ENCODE data around the gene ELK3.

The ELK3 gene

GRCh38 chr12:96237035-96237434 lies 42.9 kb downstream of the ELK3 start:
- DNase-seq, result no peak

- DNase-seq, result no peak
These were observed 43.4 kb downstream of the ELK3 start for GRCh38 chr12:96237465-96238077.

GRCh38 chr12:96238336-96239047 lies 44.3 kb downstream of the ELK3 start:
- DNase-seq, result no peak

- no peak for DNase-seq
These were observed 45.8 kb downstream of the ELK3 start for GRCh38 chr12:96239711-96240635.

- DNase-seq, result no peak
These were observed 46.5 kb downstream of the ELK3 start for GRCh38 chr12:96240656-96241055.

- no peak for DNase-seq
These were observed 47.3 kb downstream of the ELK3 start for GRCh38 chr12:96241431-96241830.

- DNase-seq, result no peak
These were observed 47.7 kb downstream of the ELK3 start for GRCh38 chr12:96241846-96242256.

GRCh38 chr12:96242597-96242996 lies 48.4 kb downstream of the ELK3 start:
- no peak for DNase-seq

- no peak for DNase-seq
These were observed 50.7 kb downstream of the ELK3 start for GRCh38 chr12:96244826-96245225.

- DNase-seq, result no peak
These were observed 52.8 kb downstream of the ELK3 start for GRCh38 chr12:96246926-96247505.

- no peak for DNase-seq
These were observed 53.4 kb downstream of the ELK3 start for GRCh38 chr12:96247563-96247962.

GRCh38 chr12:96248136-96248931 lies 54.2 kb downstream of the ELK3 start:
- no peak for DNase-seq

GRCh38 chr12:96249196-96250118 lies 55.3 kb downstream of the ELK3 start:
- DNase-seq, result no peak

GRCh38 chr12:96250119-96250685 lies 56.0 kb downstream of the ELK3 start:
- DNase-seq, result no peak

GRCh38 chr12:96255077-96255476 lies 60.9 kb downstream of the ELK3 start:
- DNase-seq, result no peak

- no peak for DNase-seq
These were observed 62.6 kb downstream of the ELK3 start for GRCh38 chr12:96256672-96257361.

- no peak for DNase-seq
These were observed 63.5 kb downstream of the ELK3 start for GRCh38 chr12:96257550-96258103.

GRCh38 chr12:96258104-96258961 lies 64.2 kb downstream of the ELK3 start:
- no peak for DNase-seq

- DNase-seq, result no peak
These were observed 66.1 kb downstream of the ELK3 start for GRCh38 chr12:96260231-96260630.

Measured in NCI-H187 (cell line).